Panc1 (cell line): Measurements from ENCODE around the gene C10orf105.

Experiments used
- CTCF ChIP-seq: fragments of 450-650 bp; IDR thresholded peaks from 2 replicates; pipeline ENCODE4 v1.5.1; 2017; ENCODE audit warnings: mild to moderate bottlenecking
- POLR2AphosphoS5 ChIP-seq: IDR thresholded peaks from 2 replicates; pipeline ENCODE4 v1.6.1; 2012; ENCODE audit warnings: mild to moderate bottlenecking, low read depth, low read length, moderate library complexity
- TCF7L2 ChIP-seq: IDR thresholded peaks from 2 replicates; pipeline ENCODE4 v1.6.1; 2011; ENCODE audit warnings: mild to moderate bottlenecking, low read depth, low read length, inconsistent platforms
- TF ChIP-seq, protein P1 (sequence below), 2 experiments: IDR thresholded peaks; 2 replicates each; pipeline ENCODE4 v1.6.1; 2011 to 2012; ENCODE audit warnings: low read depth in 2 of 2, control low read depth in 1 of 2, low read length in 1 of 2, mild to moderate bottlenecking in 1 of 2, moderate library complexity in 1 of 2; ENCODE audit not compliant: insufficient read depth in 1 of 2

DNA sequence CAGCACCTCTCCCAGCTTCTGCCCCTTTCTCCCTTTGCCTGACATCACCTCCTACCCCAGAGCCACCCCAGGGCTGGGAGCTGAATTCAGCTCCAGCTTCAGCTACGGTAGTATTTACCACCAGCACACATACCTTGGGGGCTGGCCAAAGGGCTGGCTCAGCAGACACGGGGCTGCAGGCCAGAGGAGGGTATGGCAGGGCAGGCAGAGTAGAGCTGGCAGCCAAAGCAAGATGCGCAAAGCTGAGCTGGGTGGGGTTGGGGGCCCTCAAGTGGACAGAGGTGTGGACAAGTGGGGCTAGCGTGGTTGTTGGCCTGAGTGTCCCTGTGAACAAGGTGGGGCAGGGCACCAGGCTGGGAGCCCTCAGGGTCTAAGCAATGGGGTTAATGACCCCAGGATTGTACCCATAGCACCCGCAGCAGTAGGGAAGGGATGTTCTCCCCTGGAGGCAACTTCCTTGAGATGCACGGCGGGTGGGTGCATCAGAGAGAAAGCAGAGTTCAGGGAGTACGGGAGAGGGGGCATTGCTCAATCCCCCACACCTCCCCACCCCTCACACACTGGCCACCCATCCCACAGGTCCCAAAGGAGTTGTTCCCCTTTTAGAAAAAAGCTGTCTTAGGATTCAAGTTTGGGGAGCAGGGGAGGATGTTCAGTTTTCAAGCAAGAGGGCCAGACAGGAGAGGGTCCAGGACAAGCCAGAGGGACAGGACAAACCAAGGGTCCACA is 45.8 kb upstream of the C10orf105 start:
- no peak for TF ChIP-seq CTCF
- TF ChIP-seq POLR2AphosphoS5 = no peak
- TF ChIP-seq, protein P1, sequence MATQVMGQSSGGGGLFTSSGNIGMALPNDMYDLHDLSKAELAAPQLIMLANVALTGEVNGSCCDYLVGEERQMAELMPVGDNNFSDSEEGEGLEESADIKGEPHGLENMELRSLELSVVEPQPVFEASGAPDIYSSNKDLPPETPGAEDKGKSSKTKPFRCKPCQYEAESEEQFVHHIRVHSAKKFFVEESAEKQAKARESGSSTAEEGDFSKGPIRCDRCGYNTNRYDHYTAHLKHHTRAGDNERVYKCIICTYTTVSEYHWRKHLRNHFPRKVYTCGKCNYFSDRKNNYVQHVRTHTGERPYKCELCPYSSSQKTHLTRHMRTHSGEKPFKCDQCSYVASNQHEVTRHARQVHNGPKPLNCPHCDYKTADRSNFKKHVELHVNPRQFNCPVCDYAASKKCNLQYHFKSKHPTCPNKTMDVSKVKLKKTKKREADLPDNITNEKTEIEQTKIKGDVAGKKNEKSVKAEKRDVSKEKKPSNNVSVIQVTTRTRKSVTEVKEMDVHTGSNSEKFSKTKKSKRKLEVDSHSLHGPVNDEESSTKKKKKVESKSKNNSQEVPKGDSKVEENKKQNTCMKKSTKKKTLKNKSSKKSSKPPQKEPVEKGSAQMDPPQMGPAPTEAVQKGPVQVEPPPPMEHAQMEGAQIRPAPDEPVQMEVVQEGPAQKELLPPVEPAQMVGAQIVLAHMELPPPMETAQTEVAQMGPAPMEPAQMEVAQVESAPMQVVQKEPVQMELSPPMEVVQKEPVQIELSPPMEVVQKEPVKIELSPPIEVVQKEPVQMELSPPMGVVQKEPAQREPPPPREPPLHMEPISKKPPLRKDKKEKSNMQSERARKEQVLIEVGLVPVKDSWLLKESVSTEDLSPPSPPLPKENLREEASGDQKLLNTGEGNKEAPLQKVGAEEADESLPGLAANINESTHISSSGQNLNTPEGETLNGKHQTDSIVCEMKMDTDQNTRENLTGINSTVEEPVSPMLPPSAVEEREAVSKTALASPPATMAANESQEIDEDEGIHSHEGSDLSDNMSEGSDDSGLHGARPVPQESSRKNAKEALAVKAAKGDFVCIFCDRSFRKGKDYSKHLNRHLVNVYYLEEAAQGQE (IDR thresholded peaks at IDR 0.05; ENCODE audit: insufficient read depth in 1 of 2, low read depth in 2 of 2, low read length in 1 of 2) = no peak
- TF ChIP-seq TCF7L2 = no peak
